Vagina (tissue), 2 donors: ENCODE data around the gene ERCC5.

Source experiments
- POLR2A ChIP-seq, 2 donors: fragments of 450-650 bp; IDR thresholded peaks; one replicate each; pipeline ENCODE4 v1.6.1; 2017; ENCODE audit warnings: antibody characterized with exemption in 2 of 2, mild to moderate bottlenecking in 2 of 2, moderate library complexity in 2 of 2
- POLR2AphosphoS5 ChIP-seq, 2 donors: sonication (generic); formaldehyde crosslinking; IDR thresholded peaks; one replicate each; pipeline ENCODE4 v1.9.0; 2017; ENCODE audit warnings: antibody characterized with exemption in 2 of 2, mild to moderate bottlenecking in 2 of 2, low read depth in 1 of 2; ENCODE audit not compliant: insufficient read depth in 1 of 2
- TF ChIP-seq, protein P1 (sequence below), 3 experiments: fragments of 450-650 bp in 2 of 3; fragments of 200-600 bp in 1 of 3; sonication (generic) in 1 of 3; IDR thresholded peaks; one replicate each; pipeline ENCODE4 v1.5.1; 2017 to 2019; ENCODE audit warnings: antibody characterized with exemption in 3 of 3, mild to moderate bottlenecking in 2 of 3, moderate library complexity in 2 of 3

DNA sequence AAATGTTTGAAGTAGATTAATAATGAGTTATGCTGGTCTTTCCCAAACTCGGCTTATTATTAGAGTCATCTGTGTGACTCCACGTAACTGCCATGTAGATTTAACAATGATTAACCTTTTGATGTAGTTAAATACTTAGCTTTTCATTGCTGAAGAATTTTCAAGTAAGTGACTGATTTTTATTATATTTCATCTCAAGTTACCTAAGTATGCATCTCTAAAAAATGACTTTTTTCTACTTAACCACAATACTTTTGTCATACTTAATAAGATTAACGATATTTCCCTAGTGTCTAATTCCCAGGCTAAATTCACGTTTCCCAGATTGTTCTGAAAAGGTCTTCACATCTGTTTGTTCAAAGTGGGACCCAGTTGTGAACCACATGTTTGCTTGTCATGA, 29.1 kb upstream of the ERCC5 start:
- TF ChIP-seq, protein P1, sequence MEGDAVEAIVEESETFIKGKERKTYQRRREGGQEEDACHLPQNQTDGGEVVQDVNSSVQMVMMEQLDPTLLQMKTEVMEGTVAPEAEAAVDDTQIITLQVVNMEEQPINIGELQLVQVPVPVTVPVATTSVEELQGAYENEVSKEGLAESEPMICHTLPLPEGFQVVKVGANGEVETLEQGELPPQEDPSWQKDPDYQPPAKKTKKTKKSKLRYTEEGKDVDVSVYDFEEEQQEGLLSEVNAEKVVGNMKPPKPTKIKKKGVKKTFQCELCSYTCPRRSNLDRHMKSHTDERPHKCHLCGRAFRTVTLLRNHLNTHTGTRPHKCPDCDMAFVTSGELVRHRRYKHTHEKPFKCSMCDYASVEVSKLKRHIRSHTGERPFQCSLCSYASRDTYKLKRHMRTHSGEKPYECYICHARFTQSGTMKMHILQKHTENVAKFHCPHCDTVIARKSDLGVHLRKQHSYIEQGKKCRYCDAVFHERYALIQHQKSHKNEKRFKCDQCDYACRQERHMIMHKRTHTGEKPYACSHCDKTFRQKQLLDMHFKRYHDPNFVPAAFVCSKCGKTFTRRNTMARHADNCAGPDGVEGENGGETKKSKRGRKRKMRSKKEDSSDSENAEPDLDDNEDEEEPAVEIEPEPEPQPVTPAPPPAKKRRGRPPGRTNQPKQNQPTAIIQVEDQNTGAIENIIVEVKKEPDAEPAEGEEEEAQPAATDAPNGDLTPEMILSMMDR (IDR thresholded peaks at IDR 0.05), result no peak
- TF ChIP-seq POLR2A (IDR thresholded peaks at IDR 0.05), result no peak
- no peak for TF ChIP-seq POLR2AphosphoS5 (IDR thresholded peaks at IDR 0.05; ENCODE audit: insufficient read depth in 1 of 2, low read depth in 1 of 2)
